Prostate gland (tissue), 2 donors: ENCODE data around the gene FKBP5.

Experiments used
- CTCF ChIP-seq, 4 experiments: fragments of 200-600 bp in 2 of 4; fragments of 450-650 bp in 2 of 4; sonication (generic) in 2 of 4; IDR thresholded peaks; 1 replicate in 3 of 4; 2 replicates in 1 of 4; pipeline ENCODE4 v1.5.1; 2016 to 2019; ENCODE audit warnings: antibody characterized with exemption in 4 of 4, mild to moderate bottlenecking in 2 of 4, moderate library complexity in 2 of 4
- POLR2AphosphoS5 ChIP-seq: sonication (generic); formaldehyde crosslinking; IDR thresholded peaks from one replicate; pipeline ENCODE4 v1.6.1; 2017; ENCODE audit warnings: antibody characterized with exemption

- TF ChIP-seq CTCF (IDR thresholded peaks at IDR 0.05) (peak in 1 of 4 experiments; percentile 10), POLR2AphosphoS5 (peak; percentile 87)
Observed at GRCh38 chr6:35731736-35732532, 43.2 kb upstream of the FKBP5 start.
